Left ventricle myocardium superior (tissue), 1 donor: ENCODE results near the gene CAT. TPM values are rescaled to one million over a fixed set of nuclear protein-coding genes. Genes with fewer than 3 reads are reported as not detected.

ENCODE experiments used
- ATAC-seq: fragments of 200-7000 bp; cut with Tn5 transposase; one replicate; pipeline ENCODE4 v1.9.1; 2020; ENCODE audit warnings: mild to moderate bottlenecking, moderate library complexity
- DNase-seq: peaks from one replicate; pipeline ENCODE4 v3.0.0-alpha.2; 2020
- intact Hi-C: fragments of 100-400 bp; cut with micrococcal nuclease; formaldehyde crosslinking; loops from one replicate; pipeline ENCODE4 v1.11.0; 2022
- total RNA-seq: library from RNA; stranded (reverse); fragmentation: NEBNext Ultra II Directional; extraction: Animal tissue kit (Norgen Biotek cat#: 25700); gene quantifications from one replicate; pipeline ENCODE4 v1.2.1, GENCODE V29; 2021
- donor health status: DM: no; HTN: yes; CAD: no; lungs with severe emphysema.

The CAT gene
- total RNA-seq, 1 donor from 2014 or later, result 150 TPM

- intact Hi-C loops, result no loop called here
- ATAC-seq, result no peak
Observed at GRCh38 chr11:34513682-34514449, 75.1 kb downstream of the CAT start, which contains the start of gene ELF5. Gene ELF5, minus strand, starts transcription at chr11:34513794. Its CDS starts 8,045 bp downstream, at chr11:34505749.

GRCh38 chr11:34514597-34514996, 75.9 kb downstream of the CAT start:
- no peak for ATAC-seq
- no peak for DNase-seq
- intact Hi-C loops, result no loop called here

More at GRCh38 chr11:34513682-34514449, 75.1 kb downstream of the CAT start, which contains the start of gene ELF5:
- no peak for DNase-seq

GRCh38 chr11:34516247-34517040, 77.7 kb downstream of the CAT start:
- ATAC-seq (no peak), DNase-seq (no peak)
- intact Hi-C loops, result no loop called here

- DNase-seq, result no peak
- intact Hi-C loops, result no loop called here
- no peak for ATAC-seq
Observed at GRCh38 chr11:34519595-34520235, 81.0 kb downstream of the CAT start.

- DNase-seq (no peak), ATAC-seq (no peak)
- intact Hi-C loops, result no loop called here
Observed at GRCh38 chr11:34521265-34521664, 82.5 kb downstream of the CAT start.

Other genes with a start within 250 kb of the CAT start
- 12.1 TPM for gene ABTB2, start 80.9 kb upstream of the CAT start, total RNA-seq
- gene ELF5, start 74.9 kb downstream of the CAT start, total RNA-seq, result not detected
- 2.7 TPM for gene EHF, start 182.2 kb downstream of the CAT start, total RNA-seq